DMS53 (cell line): ENCODE data around the gene OPA1.

ENCODE experiments used
- DNase-seq: peaks from one replicate; lab custom pipeline; 2025; lab: John Stamatoyannopoulos, UW

OPA1 gene

DNA sequence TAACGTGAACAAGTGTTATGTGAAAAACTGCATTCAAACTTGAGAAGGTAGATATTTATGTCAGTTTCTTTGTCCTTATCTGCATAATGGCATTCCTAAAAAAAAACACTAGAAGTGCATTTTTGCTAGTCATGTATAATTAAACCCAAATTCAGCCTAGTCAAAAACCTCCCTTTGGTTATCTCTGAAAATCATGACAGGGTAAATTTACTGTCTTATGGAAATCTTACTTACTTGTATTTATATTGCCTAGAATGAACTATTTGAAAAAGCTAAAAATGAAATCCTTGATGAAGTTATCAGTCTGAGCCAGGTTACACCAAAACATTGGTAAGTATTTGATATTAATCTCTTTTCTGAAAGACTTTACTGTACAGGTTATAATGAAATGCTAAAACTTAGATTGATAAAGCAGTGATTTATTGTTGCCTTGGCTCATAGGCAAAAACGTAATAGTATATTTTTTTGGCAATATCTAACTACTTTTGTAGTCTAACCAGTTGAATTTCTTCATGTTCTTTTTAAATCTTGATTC lies 55.6 kb downstream of the OPA1 start:
- DNase-seq, result no peak

DNA sequence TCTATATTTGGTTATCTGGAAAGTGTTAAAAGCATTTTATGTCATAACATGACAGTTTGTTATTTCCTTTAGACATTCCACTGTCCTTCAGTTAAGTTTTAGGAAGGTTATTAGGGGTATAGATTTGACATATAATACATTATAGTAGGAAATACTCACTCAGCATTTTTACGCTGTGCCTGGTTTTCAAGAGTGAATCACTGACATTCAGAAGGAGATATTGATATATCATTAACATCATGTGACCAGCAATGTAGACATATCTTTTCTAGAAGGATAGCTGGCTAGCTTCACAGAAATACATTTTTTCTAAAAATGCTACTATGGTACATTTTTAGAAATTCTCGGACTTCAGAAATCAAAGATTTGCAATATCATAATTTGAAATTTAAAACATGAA lies 57.6 kb downstream of the OPA1 start:
- no peak for DNase-seq

DNA sequence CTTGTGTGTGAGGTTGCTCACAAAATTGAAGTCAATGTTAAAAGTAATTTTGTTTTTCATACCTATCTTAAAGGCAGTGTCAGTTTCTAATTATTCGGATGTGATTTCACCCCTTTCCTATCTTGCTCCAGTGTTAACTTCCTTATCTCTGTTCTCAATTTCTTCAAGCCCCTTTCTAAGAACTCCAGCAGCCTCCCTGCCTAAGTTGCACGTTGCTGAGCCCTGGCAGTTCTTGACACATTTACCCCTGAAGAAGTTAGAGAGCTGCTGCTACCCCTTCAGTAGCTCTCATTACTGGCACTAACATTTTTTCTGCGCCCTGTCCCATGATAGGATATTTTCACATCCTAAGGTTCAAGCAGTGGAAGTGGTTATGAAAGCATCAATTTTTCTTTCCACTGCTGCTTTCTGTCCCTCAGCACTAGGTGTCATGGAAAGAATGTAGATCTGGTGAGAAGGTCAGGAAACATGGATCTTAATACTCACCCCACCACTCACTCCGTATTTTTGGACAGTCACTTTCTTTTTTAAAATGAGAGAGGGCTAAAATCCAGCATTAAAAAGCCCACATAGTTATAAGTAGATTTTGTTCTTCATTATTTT lies 62.9 kb downstream of the OPA1 start:
- DNase-seq, result no peak

DNA sequence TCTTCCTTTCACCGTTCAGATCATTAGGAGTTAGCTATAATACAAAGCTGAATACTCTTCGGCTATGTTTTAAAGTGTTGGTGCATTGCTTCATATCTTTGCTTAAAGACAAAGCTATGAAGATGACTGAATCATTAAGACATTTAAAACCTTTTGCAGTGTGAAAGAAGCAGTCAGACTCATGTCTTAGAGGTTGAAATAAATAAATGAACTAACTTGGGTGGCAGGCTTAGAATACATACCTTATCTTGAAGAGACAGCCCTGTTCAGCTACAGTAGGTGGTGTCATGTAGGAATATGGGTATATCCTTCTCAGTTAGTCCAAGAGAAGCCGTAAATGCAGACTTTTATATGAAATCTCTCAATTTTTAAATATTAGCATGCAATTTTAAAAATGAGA lies 63.4 kb downstream of the OPA1 start:
- DNase-seq, result no peak

DNA sequence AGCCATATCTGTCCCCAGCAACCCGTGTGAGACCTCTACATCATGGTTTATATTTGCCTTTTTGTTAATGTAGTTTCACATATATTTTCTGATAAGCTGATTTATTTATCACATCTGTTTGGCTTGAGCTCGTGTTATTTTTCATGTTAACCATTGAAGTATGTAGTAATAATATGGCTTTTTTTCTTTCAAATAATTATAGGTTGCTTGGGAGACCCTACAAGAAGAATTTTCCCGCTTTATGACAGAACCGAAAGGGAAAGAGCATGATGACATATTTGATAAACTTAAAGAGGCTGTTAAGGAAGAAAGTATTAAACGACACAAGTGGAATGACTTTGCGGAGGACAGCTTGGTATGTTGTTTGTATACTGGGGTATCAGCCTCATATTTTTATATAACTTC lies 63.9 kb downstream of the OPA1 start:
- no peak for DNase-seq

DNA sequence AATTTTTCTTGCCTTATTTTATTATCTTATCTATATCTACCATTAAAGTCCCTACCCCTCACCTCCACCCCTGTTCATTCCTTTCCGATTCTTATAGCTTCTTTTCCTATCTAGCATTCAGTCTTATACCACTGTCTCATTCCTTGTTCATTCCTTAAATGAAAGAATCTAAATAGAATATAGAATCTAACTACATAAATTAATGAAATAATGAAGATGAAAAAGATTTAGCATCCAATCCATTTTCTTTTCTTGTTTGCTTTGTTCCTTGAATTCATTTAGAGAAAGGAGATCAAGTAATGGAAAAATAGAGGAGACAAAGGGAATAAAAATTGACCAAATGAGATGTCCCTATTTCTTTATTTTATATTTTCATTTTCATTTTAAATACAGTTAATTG lies 67.2 kb downstream of the OPA1 start:
- DNase-seq, result no peak

DNA sequence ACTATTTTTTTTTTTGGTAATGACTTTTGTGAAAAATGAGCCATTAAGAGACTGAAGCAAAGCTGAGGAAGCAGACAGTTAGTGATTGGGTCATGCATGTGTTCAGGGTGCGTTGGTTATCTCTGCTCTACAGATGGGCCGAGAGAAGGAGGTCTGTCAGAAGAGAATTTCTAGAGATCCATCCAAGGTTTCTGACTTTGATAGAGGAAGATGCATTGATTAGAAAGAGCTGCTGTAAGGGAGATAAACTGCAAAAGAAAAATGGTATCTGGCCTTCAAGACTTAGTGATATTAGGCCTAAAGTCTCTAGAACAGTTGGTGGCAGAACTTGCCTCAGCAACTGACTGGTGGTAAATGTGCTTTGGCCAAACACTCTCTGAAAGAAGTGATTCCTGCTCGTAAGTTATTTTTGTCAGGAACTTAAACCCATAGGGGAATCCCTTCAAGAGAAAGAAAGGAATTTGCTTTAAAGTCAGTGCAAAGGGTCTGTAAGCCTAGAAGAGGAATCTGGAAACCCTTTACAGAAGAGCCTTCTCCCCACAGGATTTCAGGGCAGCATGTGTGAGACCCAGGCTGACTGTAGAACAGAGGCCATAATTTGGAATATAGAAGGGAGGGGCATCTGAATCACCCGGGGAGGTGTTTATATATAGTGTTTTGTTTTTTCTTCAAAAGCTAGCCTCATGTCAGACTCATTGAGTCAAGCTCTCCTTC lies 67.8 kb downstream of the OPA1 start:
- no peak for DNase-seq

DNA sequence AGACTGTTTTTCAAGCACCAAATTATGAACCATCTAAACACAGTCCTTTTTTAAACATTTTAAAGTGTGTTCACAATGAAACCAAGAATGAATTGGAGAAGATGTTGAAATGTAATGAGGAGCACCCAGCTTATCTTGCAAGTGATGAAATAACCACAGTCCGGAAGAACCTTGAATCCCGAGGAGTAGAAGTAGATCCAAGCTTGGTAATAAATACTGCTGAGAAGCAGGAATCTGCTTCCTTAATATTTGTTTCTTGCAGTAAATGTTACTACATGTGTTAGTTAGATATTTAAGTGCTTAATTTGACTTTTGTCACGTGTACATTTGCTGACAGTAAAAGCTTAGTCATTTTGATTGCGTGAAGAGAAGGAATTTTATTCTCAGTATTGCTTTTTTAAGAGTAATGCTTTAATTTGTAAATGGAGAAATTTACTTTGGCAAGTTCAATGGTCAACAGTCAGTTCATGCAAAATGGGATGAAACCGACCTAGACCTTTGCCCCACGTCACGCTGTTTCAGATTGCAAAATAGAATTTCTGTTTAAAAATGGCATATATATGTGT lies 69.8 kb downstream of the OPA1 start:
- no peak for DNase-seq

DNA sequence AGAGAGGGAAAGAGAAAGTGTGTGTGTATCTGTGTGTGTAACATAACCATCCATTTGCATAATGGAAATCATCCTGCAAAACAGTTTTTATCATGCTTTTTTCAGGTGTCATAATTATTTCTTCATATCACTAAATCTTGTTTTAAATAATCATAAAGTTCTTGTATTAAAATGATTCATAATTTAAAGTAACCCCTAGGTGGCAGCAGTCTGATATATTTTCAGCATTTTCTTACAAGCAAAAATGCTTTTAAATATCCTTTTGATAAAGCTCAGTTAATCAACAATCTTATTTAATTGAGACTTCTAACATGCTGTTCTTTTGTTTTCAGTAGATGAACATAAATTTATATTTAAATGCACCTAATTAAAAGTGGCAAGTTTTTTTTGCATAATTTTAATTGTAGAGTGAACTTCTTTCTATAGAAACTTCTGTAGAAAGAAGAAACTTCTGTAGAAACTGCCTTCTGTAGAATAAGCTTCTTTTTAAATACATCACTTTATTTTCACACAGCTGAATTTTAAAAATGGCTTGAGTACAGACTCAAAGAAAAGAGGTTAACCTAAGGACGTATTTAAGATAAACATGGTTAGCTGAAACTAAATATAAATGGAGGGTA lies 72.5 kb downstream of the OPA1 start:
- peak; percentile 68 for DNase-seq

DNA sequence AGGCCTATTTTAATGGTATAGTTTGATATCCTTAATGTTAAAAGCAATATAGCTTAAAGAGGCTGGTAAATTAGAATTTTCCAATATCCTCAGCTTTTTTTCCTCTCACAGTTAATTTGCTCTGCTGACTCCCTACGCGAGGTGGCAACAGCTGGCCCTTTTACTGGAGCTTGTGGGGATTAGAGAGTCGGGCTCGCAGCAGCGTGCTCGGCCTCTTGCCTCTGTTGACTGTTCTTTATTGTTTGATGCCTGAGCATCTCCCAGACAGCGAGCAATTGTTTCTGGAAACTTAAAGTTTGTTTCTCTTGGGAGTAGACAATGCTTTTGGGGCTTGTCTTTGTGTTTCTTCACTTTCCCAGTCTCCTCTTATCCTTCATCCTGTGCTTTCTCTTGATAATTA lies 80.8 kb downstream of the OPA1 start:
- no peak for DNase-seq

DNA sequence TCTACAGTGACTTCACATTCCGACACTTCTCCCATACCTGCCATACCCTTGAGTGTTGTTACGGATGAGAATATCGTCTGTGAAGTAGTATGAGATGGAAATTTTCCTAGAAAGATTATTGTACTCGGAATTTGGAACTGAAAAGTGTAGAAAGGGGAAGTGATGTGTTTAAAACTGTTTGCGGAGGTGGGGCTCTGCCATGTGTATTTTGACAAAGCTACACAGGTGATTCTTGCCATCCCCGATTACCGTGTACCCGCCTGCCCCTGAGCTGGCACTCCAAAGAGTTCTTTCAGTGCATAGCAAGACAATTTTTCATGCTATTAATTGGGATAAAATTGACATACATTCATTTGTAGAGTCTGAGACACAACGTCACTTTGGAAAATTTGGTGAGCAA lies 81.7 kb downstream of the OPA1 start:
- no peak for DNase-seq

DNA sequence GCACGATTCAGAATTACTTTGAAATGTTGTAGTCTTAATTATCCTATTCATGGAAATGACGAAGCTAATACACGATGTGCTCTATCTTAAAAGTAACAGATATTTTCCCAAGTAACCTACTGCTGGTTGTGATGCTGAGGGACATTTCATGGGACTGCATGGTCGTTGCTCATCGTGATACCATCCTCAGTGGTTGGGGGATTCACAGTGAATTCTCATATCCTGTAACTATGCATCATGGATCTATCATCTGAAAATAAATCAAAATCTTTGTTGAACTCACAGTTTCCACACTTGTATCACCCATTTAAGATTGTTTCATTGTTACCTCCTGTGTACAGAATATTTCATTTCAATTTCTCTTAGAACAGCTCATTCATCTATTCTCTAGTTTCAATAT lies 84.7 kb downstream of the OPA1 start:
- no peak for DNase-seq

DNA sequence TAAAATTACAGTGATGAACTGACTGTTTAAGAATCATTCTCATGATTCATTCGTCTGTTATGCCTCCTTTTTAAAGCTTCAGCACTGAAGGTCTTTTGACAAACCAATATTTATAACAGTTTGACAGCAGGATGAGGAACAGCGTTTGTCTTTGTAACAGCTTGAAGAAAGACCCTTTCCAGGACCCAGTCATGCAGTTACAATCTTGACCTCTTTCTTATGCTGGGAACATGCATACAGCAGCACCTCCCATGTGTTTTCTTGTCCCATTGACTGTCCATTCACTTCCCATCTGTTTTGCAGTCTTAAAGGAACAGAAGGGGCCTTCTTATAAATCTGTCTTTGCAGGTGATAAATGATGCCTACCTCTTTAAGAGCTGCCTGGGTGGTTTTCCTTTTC lies 87.2 kb downstream of the OPA1 start:
- no peak for DNase-seq

DNA sequence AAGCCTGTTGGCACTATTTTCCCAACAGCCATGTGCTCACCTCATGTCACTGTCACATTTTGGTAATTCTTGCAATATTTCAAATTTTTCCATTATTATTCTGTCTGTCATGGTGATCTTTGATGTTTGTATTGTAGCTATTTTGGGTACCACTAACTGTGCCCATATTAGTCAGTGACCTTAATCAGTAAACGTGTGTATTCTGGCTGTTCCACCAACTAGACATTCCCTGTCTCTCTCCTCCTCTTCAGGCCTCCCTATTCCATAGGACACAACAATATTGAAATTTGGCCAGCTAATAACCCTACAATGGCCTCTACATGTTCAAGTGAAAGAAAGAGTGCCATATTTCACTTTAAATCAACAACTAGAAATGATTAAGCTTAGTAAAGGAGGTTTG lies 88.6 kb downstream of the OPA1 start:
- DNase-seq, result no peak

DNA sequence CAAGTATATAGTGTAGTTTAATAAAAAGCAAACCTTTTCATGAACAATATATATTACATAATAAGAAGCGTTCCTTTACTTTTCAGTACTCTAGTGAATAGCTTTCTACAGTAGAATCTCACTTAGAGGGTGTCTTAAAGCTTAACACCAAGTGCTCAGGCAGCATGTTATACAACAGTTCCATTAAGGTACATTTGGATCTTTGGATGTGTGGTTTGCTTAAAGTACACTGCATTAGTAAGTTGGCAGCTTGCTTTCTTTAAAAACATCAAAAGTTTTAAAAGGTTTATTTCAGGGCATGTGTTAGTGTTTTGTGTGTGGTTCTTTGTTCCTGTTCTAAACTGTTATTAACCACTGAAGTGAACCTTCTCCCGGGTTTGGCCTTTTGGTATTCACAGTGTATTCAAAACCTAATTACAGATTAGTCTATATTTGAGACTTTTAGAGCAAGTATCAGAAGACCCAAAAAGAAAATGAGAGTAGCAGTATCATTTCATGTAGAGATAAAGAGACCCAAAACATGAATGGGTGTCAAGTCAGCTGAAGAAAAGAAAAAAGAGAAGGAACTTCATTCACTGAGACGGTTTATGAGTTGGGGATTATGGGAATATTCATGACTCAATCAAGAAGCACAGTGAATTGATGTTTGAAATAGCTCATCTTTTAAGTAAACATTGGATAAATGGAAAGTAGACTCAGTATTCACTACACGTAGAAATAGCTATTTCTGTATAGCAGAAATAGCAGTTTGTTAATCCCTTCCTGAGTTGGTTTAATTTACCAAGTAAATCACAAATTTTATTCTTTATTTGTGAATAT lies 93.9 kb downstream of the OPA1 start:
- DNase-seq, result peak; percentile 40

DNA sequence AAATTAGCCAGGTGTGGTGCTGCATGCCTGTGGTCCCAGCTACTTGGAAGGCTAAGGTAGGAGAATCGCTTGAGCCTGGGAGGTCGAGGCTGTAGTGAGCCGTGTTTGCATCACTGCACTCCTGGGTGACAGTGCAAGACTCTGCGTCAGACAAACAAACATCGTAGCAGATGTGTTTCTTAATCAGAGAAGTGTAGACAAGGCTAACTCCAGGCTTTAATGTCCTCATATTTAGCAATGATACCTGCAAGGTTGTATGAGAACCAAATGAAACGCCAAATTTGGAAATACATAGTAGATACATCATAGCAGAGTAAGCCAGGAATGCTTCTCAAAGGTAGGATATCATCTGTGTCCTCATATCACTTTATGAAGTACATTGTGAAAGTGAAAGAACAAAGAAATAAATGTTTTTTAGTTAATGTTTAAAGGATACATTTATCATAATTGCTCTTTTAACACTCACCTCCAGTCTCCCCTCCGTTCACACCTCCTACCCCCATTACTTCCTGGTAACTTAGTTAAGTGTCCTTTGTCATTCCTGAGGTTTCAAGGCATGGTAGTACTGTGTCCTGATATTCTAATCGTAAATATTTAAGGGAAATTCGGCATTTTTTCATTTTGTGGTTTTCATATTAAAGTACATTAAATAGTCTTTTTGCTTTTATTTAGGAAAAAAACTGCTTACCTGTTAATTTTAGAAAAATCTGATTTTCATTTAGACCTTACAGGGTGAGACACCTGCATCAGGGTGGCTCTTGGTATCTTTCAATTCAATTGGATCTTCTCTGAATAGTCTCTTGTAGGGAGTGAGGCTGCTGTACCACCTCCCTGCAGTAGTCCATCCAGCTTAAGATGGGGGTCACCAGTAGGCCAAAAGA lies 96.1 kb downstream of the OPA1 start:
- no peak for DNase-seq

DNA sequence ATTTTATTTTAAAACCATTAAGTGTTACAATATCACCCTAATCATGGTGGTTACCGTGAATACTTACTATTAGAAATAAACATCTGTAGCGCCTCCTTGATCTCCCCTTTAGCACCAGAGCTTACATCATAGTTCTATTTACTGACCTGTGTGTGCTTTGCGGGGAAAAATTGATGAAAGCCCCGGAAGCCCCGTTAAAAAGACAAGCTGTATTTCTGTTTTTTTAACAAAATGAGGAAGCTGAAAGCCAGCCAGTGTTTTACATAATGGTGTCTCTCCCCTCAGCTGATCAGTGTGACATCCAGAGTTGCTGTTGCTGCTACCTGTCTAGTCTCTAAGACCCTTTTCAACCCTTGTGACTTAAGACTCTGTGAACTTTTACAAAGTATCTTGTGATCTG lies 100.8 kb downstream of the OPA1 start:
- no peak for DNase-seq

DNA sequence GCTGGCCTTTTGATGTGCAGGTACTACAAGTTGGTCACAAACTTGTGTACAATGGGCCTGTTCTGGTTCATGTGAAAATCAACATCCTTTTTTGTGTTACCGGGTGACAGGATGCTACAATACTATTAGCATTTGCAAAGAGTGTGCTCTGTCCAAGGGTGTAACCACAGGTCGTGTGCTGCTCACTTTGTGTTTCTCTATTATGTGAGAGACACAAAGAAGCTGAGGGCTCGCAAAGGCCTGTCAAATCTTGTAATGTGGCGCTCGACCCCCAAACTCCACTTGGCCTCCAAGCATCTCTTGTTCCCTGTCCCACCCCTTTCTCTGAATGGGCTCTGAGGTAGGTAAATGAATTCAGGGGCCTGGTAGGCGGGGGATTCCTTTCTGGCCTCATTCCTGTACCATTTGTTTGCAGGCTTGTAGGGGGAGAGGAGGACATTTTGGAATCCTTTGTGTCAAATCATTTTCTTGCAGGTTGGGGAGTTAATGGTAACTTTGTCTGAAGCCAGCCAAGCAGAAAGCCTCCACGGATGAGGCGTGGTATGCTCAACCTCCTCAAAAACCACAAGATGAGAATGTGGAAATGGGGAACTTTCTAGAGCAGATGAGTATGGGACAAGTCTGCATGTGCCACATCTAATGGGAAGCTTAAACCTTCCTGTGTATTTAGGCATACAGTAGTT lies 109.1 kb downstream of the OPA1 start:
- DNase-seq, result peak; percentile 3

DNA sequence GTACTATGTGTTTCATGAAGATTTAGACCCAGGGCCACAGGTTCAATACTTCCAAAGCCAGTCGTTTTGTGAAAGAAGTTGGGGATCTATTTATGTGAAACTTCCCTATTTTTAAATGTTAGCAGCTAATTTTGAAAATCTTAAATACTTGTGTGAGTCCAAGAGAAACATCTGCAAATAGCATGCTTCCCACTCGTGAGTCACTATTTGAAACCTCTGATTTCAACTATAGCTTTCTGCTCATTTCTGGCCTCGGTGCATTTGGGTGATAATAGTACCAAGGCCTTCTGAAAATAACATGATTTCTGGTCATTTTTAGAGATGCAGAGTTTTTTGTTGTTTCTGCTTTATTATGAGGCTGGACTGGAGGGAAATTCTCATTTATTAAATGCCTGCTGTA lies 110.0 kb downstream of the OPA1 start:
- DNase-seq, result no peak

DNA sequence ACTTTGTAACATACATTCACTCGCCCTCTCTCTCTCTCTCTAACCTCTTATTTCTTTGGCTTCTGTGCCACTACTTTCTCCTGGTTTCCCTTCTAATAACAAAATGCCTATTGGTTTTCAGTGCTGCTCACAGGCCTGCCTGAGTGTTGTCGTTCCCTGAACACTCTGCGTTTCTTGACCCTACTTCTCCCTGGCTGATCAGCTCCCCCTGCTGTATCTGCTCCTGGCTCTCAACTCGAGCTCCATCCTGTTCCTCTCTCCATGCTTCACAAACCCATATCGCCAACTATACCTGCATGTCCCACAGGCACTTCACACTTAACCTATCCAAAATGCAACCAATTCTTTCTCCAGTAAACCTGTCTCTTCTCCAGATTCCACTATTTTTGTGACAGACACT lies 111.4 kb downstream of the OPA1 start:
- no peak for DNase-seq

DNA sequence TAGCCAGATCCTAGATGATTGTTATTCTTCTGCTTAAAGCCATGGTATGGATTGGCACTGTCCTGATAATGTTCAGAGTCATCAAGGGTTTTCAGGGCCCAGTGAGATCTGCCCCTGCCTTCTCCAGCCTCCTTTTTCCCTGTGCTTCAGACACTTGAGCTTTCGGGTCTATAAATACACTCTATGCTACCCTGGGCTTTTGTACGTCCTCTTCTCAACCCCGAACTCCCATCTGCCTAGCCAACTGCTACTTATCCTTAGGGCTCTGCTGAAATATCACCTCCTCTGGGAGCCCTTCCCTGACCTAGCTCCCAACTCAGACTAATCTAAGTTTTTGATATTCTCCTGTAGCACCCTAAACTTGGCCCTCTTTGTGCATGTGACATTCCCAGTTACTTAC lies 115.3 kb downstream of the OPA1 start:
- no peak for DNase-seq
